ENCODE results near the gene CRIM1. TPM values are rescaled to one million over a fixed set of nuclear protein-coding genes. Genes with fewer than 3 reads are reported as not detected.

Gene CRIM1
- total RNA-seq, 1 experiment from 2014 or later, result 27.6 TPM

DNA sequence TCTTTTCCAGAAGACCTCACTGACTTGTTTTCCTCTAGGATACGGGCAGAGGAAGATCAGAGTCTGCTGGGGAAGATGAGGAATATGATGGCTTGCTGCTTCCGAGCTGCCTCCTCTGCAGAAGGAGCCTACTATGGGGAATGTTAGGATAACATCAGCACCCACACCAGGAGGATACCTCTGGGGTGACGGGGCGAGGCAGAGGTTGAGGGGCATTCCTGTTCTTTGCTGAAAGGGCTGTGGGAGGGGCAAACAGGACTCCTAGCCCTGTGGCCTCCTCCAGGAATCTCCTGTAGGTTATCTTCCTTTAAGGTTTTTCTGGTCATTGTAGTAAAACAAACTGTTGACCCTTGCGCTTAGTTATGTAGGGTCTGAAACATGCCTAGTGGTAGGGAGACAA, 102.5 kb downstream of the CRIM1 start:
- Histone ChIP-seq H3K27ac (ENCODE audit: insufficient read length, low read depth, low read length) (peak overlapping the region; percentile 38), H3K4me1 (ENCODE audit: insufficient read depth, low read length) (peaks cover 35% of the 10 kb centered on the region), H2BK5ac (ENCODE audit: insufficient read length, low read length) (no peak overlapping the region), H3K4ac (ENCODE audit: low read depth, low read length) (no peak overlapping the region), H3K4me2 (ENCODE audit: insufficient read depth, insufficient read length, low read length) (no peak overlapping the region), H3K14ac (ENCODE audit: insufficient read depth, low read length) (no peak overlapping the region; the same call in 1 of the 2 replicates), H2BK20ac (ENCODE audit: low read depth, low read length, poor library complexity, severe bottlenecking) (no peak overlapping the region), H2BK12ac (ENCODE audit: insufficient read length, low read depth, low read length) (no peak overlapping the region), H3K79me1 (ENCODE audit: insufficient read depth, low read depth, low read length, poor library complexity, severe bottlenecking) (no peaks in the 10 kb centered on the region), H2BK120ac (ENCODE audit: low read depth, low read length, poor library complexity, severe bottlenecking) (no peak overlapping the region), H3K27me3 (ENCODE audit: insufficient read depth, low read length) (no peaks in the 10 kb centered on the region), H3T11ph (ENCODE audit: low read length) (no peak overlapping the region), H2BK15ac (ENCODE audit: low read depth, low read length) (no peak overlapping the region), H4K20me1 (ENCODE audit: control insufficient read depth, insufficient read depth, insufficient read length) (no peaks in the 10 kb centered on the region), H4K5ac (ENCODE audit: insufficient read length, low read depth, low read length) (no peak overlapping the region), H2AFZ (ENCODE audit: low read length) (no peak overlapping the region), H2AK5ac (ENCODE audit: insufficient read length, low read length) (no peak overlapping the region), H3K9me3 (ENCODE audit: control insufficient read depth, low read depth, low read length) (no peaks in the 10 kb centered on the region), H3K9ac (ENCODE audit: extremely low read depth, insufficient read length, low read length) (no peak overlapping the region), H3K18ac (ENCODE audit: insufficient read length, low read depth, low read length) (no peak overlapping the region), H4K91ac (ENCODE audit: insufficient read length, low read depth, low read length) (no peak overlapping the region), H4K8ac (replicated peaks; ENCODE audit: insufficient read length, low read depth, low read length) (no peak overlapping the region), H3K23ac (ENCODE audit: insufficient read length, low read depth, low read length) (no peak overlapping the region), H3K23me2 (ENCODE audit: insufficient read length, low read depth, low read length, poor library complexity, severe bottlenecking) (no peaks in the 10 kb centered on the region), H3K56ac (ENCODE audit: insufficient read length, low read depth, low read length) (no peak overlapping the region), H3K79me2 (ENCODE audit: insufficient read depth, low read length) (no peaks in the 10 kb centered on the region)
- no peaks in the 10 kb centered on the region for H3K27me3 Mint-ChIP-seq (ENCODE audit: low read depth)
- no peaks in the 10 kb centered on the region for H3K9me3 Mint-ChIP-seq
- TF ChIP-seq, protein P1, sequence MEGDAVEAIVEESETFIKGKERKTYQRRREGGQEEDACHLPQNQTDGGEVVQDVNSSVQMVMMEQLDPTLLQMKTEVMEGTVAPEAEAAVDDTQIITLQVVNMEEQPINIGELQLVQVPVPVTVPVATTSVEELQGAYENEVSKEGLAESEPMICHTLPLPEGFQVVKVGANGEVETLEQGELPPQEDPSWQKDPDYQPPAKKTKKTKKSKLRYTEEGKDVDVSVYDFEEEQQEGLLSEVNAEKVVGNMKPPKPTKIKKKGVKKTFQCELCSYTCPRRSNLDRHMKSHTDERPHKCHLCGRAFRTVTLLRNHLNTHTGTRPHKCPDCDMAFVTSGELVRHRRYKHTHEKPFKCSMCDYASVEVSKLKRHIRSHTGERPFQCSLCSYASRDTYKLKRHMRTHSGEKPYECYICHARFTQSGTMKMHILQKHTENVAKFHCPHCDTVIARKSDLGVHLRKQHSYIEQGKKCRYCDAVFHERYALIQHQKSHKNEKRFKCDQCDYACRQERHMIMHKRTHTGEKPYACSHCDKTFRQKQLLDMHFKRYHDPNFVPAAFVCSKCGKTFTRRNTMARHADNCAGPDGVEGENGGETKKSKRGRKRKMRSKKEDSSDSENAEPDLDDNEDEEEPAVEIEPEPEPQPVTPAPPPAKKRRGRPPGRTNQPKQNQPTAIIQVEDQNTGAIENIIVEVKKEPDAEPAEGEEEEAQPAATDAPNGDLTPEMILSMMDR (conservative IDR thresholded peaks at IDR 0.05), result no peak
- H3K27ac Mint-ChIP-seq, result peak overlapping the region in 2 of 3 experiments; percentile 35 to 55; a peak in 4 of 7 replicates
- peak; percentile 45 for DNase-seq
- WGBS (ENCODE audit: extremely low coverage, insufficient read length, low lambda C conversion rate), result no CpG with 5 or more reads among the region's 5 CpGs
- peaks cover 5 to 13% of the 10 kb centered on the region in 2 experiments for H3K4me1 Mint-ChIP-seq
- no peak overlapping the region for H3K4me3 Mint-ChIP-seq
- no peaks in the 10 kb centered on the region; a peak in 1 of 7 replicates for H3K36me3 Mint-ChIP-seq (ENCODE audit: insufficient read depth in 1 of 3, low read depth in 3 of 3)
